GM18909 (cell line): Measurements from ENCODE around the gene PSMD7.
A peak's percentile ranks its signal among the peaks of the same experiment; 100 is the strongest.

ENCODE experiments used
- ATAC-seq: cut with Tn5 transposase; IDR thresholded peaks from one replicate; pipeline ENCODE4 v1.9.1; 2021; ENCODE audit warnings: mild to moderate bottlenecking; ENCODE audit not compliant: unreplicated experiment, poor library complexity

The PSMD7 gene

DNA sequence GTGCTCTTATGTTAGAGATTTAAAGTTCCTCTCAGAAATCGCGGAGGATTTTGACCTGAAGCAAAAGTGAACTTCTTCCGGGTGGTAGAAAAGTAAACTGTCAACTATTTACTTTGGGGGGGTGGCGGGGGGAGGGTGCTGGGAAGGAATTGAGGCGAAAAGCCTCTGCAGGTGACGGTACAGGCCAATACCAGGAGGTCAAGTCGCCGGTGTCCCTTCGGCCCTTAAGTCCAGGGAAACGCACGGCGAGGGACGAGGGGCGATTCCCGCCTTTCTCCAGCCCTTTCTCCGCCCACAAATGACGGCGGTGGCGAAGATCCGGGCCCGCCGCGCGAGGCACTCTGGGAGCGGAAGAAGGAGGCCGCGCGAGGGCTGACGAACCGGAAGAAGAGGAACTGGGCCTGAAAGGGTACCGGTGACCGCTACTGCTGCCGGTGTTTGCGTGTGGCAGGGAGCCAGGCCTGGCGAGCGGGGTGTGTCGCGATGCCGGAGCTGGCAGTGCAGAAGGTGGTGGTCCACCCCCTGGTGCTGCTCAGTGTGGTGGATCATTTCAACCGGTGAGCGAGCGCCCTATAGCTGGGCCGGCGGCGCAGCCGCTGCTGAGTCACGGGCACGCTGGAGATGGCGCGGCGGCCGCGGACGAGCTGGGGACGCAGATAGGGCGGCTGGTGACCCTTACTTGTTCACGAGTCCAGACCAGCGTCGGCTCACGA is at the start of gene PSMD7:
Gene PSMD7, plus strand, starts transcription at position 383 of the 713 bp plus-strand sequence. Its CDS starts 101 bp downstream, at position 484.
- ATAC-seq, result peak; percentile 95

DNA sequence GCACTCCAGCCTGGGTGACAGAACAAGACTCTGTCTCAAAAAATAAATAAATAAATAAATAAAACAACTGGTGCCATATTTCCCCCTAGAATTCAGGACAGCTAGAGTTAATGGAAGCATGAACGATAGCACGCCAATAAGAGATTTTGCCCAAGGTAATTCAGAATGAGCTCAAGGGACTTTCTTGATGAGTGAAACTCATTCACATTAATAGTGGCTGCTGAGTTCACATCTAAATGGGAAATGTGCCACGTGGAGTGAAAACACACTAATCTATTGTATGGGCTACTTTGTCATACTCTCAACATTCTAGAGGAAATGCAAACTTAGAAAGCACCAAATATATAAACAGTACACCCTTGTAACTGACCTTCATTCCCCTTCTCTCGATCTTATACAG is 47.4 kb upstream of the PSMD7 start:
- no peak for ATAC-seq

DNA sequence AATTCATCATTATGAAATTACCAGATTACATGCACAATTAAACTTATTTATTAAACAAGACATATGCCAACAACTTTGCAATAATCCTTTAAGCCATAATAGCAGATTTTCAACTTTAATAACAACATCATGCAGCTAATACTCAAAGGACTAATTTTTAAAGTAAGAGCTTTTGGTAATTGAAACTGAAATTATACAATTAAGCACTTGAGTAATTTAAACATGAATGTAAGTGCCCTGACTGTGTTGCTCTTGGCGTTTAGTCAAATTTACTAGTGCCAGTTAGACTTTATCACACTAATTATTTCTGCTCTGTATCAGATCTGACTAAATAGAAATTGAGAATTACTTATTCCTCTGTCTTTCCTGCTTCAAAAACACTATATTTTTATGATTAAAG is 46.8 kb upstream of the PSMD7 start:
- no peak for ATAC-seq

DNA sequence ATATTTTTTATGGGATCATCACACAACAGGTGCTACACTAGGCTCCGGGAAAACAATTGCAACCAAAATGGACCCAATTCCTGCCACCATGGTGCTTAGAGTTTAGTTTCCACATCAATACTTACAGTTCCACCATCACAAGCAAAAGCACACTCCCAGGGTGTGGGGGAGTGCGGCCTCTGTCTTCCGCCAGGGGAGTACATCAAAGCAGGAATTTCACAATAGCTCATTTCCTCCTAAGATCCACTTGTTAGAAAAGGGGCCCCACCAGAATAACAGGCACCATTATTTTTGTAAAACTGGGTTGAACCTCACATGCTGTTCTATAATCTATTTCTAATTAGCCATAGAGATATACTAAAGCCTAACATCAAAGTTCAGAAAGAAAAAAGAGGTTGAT is 44.3 kb upstream of the PSMD7 start:
- ATAC-seq, result no peak

GRCh38 chr16:74253161-74253938 is 43.3 kb upstream of the PSMD7 start:
- ATAC-seq, result no peak

- no peak for ATAC-seq
These were observed 39.6 kb upstream of the PSMD7 start for GRCh38 chr16:74257061-74257460.

DNA sequence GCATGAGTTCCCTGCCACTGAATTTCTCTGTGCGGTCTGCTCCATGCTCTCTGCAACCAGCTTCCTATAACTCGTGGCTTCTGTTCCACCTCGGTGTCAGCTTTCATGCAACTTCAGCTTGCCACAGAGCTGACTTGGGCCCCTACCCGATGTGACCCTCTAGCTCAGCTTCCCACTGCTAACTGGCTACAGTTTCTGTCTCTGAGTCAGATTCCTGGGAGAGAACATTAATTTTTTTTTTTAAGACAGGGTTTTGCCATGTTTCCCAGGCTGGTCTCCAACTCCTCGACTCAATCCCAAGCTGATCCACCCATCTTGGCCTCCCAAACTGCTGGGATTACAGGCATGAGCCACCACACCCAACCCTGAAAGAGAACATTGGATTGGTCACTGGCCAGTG is 35.5 kb upstream of the PSMD7 start:
- ATAC-seq, result no peak

DNA sequence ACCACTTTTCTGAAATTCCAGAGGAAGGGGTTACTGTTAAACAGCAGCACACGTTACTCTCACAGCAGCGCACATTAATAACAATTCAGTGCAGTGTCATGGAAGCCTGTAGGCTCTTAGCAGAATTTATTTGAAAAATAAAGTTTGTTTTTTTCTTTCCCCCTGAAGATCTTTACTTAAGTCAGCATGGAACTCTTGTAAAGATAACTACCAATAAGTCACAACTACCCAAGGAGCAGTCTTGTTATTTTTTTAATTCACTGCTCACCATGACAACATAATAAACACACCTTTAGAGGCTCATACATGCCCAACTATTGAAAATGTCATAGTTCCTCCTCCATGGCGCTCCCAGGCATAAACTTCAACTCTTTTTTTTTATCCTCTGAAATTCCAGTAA is 31.8 kb upstream of the PSMD7 start:
- ATAC-seq, result no peak

DNA sequence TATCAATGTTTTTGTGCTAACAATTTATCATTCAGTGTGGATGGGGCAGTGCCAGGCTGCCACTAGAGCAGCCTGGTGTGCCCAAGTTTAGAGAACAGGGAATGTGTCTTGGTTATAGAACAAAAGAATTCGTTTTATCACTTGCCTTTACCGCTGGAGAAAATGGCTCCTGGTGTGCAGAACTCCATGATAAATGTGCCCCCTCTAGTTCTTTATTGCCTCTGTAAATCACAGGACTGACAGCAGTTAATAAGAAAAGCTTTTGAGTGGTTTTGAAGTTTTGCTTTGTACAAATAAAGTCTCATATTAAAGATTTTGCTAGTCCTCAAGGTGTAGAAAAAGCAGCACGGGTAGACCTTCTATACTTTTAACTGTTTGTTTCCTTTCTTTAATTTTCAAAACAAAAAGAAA is 28.2 kb upstream of the PSMD7 start:
- ATAC-seq, result no peak

DNA sequence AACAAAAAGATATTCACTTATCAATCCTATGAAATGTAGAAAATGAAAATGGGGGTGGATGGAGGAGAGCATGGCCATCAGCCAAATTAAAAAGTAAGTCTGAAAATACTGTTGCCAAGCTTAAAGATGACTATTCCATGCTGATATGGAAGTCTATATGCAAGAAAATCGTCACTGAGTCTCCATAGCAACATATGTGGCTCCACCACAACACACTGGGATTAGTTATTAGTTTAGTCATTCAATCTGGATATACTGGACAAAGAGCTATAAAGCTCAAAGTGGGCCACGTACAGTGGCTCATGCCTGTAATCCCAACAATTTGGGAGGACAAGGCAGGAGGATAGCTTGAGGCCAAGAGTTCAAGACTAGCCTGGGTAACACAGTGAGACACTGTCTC is 24.7 kb upstream of the PSMD7 start:
- ATAC-seq, result no peak

DNA sequence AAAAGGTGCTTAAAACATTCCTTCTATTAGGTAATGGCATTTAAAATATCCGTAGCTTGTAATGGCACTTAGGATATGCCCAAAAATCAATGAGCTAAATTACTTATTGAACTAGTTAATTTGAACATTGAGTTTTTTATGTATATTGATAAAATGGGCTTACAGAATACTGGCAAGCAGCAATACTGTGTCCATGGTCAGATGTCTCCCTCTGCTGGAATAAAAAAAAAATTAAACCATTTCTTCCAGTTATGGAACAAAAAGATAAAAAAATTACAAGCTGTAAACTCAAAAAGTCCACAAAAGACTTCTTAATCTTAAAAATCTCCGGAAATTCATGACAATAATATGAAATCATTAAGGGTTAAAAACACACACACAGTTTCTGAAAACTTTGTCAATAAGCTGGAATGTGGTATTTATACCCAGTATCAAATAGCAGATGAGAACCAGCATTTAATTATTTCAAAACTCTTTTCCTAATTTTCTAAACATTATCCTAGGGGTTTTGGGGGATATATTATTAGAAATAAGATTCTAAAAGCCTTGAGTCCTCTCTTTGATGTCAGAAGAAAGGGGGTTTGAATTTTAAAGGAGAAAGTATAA is 21.5 kb upstream of the PSMD7 start:
- ATAC-seq, result no peak

GRCh38 chr16:74275711-74276110 is 20.9 kb upstream of the PSMD7 start:
- no peak for ATAC-seq

- no peak for ATAC-seq
These were observed 18.6 kb upstream of the PSMD7 start for GRCh38 chr16:74277974-74278373.

DNA sequence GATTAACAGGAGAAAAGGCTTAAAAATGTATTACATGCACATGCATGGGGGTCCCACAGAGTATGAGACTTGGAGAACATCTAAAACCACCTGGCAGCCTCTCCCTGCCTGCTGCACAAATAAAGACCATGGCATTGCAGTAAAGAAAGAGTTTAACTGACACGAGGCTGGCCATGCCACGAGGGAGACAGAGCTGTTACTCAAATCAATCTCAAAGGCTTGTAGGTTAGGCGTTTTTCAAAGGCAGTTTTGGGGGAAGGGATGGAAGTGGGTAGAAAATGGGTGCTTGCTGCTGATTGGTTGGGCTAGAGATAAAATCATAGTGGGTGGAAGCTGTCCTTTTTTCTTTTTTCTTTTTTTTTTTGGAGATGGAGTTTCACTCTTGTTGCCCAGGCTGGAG is 17.3 kb upstream of the PSMD7 start:
- no peak for ATAC-seq

DNA sequence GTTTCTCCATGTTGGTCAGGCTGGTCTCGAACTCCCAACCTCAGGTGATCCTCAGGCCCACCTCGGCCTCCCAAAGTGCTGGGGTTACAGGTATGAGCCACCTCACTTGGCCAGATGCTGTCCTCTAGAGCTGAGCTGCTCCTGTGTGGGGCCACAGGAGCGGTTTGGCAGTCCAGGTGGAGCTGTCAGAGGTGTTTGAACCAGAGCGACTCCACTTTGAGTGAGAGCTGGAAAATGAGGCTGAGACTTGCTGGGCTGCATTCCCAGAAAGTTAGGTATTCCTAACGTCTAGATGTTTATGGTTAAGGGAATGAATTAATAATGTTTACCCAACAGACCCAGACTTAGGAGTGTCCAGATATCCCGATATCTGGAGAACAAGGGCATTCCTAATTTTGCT is 16.8 kb upstream of the PSMD7 start:
- no peak for ATAC-seq

DNA sequence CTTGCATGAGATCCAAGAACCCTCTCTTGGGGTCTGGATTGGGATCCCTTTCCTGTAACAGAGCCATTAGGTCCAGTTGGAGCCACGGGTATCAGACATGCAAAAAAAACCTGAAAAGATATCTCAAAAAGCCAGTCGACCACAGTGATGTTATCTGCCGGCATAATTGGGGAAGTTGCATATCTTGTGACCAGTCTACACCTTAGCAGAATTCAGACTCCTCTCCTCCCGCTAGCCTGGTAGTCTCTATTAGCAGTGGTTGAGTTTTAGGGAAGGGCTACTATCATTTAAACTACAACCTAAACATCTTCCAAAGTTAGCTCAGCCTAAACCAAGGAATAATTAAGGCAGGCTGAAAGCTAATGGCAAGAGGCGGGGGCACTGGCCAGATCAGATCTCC is 16.2 kb upstream of the PSMD7 start:
- no peak for ATAC-seq

- ATAC-seq, result no peak
These were observed 15.3 kb upstream of the PSMD7 start for GRCh38 chr16:74281300-74281699.

GRCh38 chr16:74283716-74284115 is 12.9 kb upstream of the PSMD7 start:
- no peak for ATAC-seq

DNA sequence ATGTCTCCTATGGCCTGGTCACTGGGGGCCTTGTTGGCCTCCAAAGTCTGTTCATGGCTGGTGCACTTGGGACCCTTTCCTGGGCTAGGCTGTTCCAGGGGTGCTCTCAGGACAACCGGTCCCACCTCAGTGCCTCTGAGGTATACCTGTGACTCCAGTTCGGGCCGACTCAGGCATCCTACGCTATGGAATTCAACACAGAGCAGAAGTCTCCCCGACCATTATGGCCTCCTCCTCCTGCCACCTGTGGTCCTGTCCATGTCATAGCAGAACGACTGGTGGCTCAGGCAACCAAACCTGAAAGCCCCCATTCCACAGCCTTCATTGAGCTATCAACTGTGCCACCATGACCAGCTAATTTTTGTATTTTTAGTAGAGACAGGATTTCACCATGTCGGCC is 8.5 kb upstream of the PSMD7 start:
- ATAC-seq, result no peak

DNA sequence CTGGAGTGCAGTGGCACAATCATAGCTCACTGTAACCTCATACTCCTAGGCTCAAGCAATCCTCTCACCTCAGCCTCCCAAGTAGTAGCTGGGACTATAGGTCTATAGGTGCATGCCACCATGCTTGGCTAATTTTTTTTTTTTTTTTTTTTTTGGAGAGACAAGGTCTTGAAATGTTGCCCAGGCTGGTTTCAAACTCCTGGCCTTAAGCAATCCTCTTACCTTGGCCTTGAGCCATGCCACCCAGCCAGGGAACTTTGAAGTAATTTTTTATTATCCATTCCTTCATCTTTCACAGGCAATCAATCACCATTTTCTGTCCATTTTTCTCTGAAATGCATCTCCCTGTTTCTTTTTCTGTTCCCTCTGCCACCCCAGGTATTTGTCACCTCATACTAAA is 6.3 kb upstream of the PSMD7 start:
- ATAC-seq, result no peak

DNA sequence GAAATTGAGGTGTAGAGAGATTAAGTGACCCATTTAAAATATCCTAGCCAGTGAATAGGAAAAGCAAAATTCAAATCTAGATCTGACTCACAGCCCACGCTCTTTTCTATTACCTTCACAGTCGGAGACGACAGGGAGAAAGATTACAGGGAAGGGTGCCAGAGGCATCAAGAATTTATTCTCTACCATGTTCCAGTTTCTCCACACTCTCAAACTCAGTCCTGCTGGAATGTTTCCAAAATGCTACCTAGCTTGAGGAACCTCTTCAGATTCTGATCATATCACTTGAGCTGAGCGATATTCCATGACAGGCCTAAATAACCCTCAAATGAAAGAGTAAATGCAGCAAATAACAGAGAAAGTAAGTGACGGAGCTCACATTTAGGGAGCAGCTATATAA is 5.4 kb upstream of the PSMD7 start:
- ATAC-seq, result no peak
